ENCODE data around the gene PCIF1. TPM values are rescaled to one million over a fixed set of nuclear protein-coding genes. Genes with fewer than 3 reads are reported as not detected.

Gene PCIF1
- total and polyA plus RNA-seq, 10 donors: 25.1 to 61.9 (median 45.9) TPM

GRCh38 chr20:45937765-45938164, 3.3 kb downstream of the PCIF1 start:
- Histone ChIP-seq H3K27me3 (replicated peaks in 1 of 7) (no peaks in the 10 kb centered on the region), H3K4me1 (peaks cover 12 to 47% (median 29%) of the 10 kb centered on the region in 6 donors), H3K27ac (peak overlapping the region in 1 of 8 donors; percentile 1), H3K9me3 (no peaks in the 10 kb centered on the region), H3K4me3 (no peak overlapping the region), H3K36me3 (peaks cover 10 to 66% (median 59%) of the 10 kb centered on the region in 6 donors)
- 66 to 84% (median 74%) methylated on average over 2 of the region's 2 CpGs for WGBS, 5 donors
- DNase-seq: no peak
- no peak for TF ChIP-seq POLR2AphosphoS5 (IDR thresholded peaks at IDR 0.05)
- intact Hi-C loops (cut with DNase I; ENCODE audit: low total_unique reads): loop anchor here (5.0 kb wide), 1 partner anchor 35 kb away; the partner anchor contains the start of gene ZNF335

GRCh38 chr20:45938727-45939438, 4.4 kb downstream of the PCIF1 start:
- peaks cover 7 to 45% (median 19%) of the 10 kb centered on the region in 6 donors for H3K4me1 ChIP-seq
- no peaks in the 10 kb centered on the region for H3K9me3 ChIP-seq
- no peak overlapping the region for H3K27ac ChIP-seq
- WGBS, 5 donors: 88 to 96% (median 92%) methylated on average over 7 to 13 of the region's 13 CpGs
- no peak overlapping the region for H3K4me3 ChIP-seq
- intact Hi-C loops (cut with DNase I; ENCODE audit: low total_unique reads): loop anchor here (5.0 kb wide), 1 partner anchor 33 kb away; the partner anchor contains the start of gene ZNF335
- H3K27me3 ChIP-seq (replicated peaks in 1 of 7): no peaks in the 10 kb centered on the region
- no peak for DNase-seq
- H3K36me3 ChIP-seq: peaks cover 12 to 75% (median 70%) of the 10 kb centered on the region in 6 donors
- TF ChIP-seq POLR2A (IDR thresholded peaks at IDR 0.05) (no peak), POLR2AphosphoS5 (IDR thresholded peaks at IDR 0.05) (peak in 2 of 3 donors; percentile 8 to 25), CTCF (IDR thresholded peaks at IDR 0.05 in 8 of 11, conservative IDR thresholded peaks at IDR 0.05 in 3 of 11) (no peak)

GRCh38 chr20:45940053-45940452, 5.6 kb downstream of the PCIF1 start:
- Histone ChIP-seq H3K4me3 (no peak overlapping the region), H3K27me3 (replicated peaks in 1 of 7) (no peaks in the 10 kb centered on the region), H3K9me3 (no peaks in the 10 kb centered on the region), H3K36me3 (peaks cover 12 to 86% (median 82%) of the 10 kb centered on the region in 6 donors), H3K27ac (no peak overlapping the region), H3K4me1 (peaks cover 7 to 53% (median 18%) of the 10 kb centered on the region in 6 donors)
- TF ChIP-seq POLR2A (IDR thresholded peaks at IDR 0.05) (no peak), POLR2AphosphoS5 (IDR thresholded peaks at IDR 0.05) (no peak), CTCF (IDR thresholded peaks at IDR 0.05 in 8 of 11, conservative IDR thresholded peaks at IDR 0.05 in 3 of 11) (no peak)
- WGBS, 5 donors: 76 to 98% (median 94%) methylated on average over 3 of the region's 3 CpGs
- intact Hi-C loops (cut with DNase I; ENCODE audit: low total_unique reads): no loop called here
- no peak for DNase-seq

GRCh38 chr20:45940469-45940868, 6.0 kb downstream of the PCIF1 start:
- no peak overlapping the region for H3K27ac ChIP-seq
- peaks cover 12 to 90% (median 86%) of the 10 kb centered on the region in 6 donors for H3K36me3 ChIP-seq
- no peaks in the 10 kb centered on the region for H3K9me3 ChIP-seq
- H3K4me3 ChIP-seq: no peak overlapping the region
- H3K27me3 ChIP-seq (replicated peaks in 1 of 7): no peaks in the 10 kb centered on the region
- intact Hi-C loops (cut with DNase I; ENCODE audit: low total_unique reads): no loop called here
- no peak for TF ChIP-seq POLR2A (IDR thresholded peaks at IDR 0.05)
- no peak for TF ChIP-seq CTCF (IDR thresholded peaks at IDR 0.05 in 8 of 11, conservative IDR thresholded peaks at IDR 0.05 in 3 of 11)
- no peak for TF ChIP-seq POLR2AphosphoS5 (IDR thresholded peaks at IDR 0.05)
- DNase-seq: no peak
- WGBS, 5 donors: 93 to 100% (median 94%) methylated on average over 1 to 13 of the region's 13 CpGs
- H3K4me1 ChIP-seq: peaks cover 7 to 56% (median 22%) of the 10 kb centered on the region in 6 donors

Measured in spleen (tissue), 11 donors.